Measurements from ENCODE around the gene ADAM12. TPM values are rescaled to one million over a fixed set of nuclear protein-coding genes. Genes with fewer than 3 reads are reported as not detected.

Gene ADAM12
- polyA plus RNA-seq, 1 experiment: 8.6 TPM

DNA sequence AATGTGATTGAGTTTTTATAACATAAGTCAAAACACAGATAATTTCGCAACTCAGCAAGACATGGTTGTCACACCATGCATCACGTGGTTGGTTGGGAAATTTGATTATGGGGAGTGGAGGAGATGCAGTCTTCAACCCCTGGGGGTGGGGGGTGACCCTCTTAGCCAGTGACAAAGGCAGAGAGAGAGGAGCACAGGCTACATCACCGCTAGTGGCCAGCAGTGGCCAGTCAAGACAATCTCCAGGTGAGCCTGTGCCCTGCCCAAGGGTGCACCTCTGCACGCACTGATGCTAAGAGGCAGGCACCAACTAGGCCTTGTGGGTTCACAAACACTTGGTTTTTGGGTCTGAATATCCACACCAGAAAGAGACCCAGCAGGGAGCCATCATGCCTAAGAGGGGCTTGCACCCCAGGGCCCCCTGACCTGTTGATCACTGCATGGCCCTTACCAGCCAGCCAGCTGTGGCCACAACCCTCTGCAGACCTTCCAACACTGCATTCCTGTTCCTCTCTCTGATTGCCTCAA, 247.5 kb downstream of the ADAM12 start:
- DNase-seq (ENCODE audit: low read depth): no peak
- CTCF ChIA-PET: no interaction called here
- TF ChIP-seq, protein P1, sequence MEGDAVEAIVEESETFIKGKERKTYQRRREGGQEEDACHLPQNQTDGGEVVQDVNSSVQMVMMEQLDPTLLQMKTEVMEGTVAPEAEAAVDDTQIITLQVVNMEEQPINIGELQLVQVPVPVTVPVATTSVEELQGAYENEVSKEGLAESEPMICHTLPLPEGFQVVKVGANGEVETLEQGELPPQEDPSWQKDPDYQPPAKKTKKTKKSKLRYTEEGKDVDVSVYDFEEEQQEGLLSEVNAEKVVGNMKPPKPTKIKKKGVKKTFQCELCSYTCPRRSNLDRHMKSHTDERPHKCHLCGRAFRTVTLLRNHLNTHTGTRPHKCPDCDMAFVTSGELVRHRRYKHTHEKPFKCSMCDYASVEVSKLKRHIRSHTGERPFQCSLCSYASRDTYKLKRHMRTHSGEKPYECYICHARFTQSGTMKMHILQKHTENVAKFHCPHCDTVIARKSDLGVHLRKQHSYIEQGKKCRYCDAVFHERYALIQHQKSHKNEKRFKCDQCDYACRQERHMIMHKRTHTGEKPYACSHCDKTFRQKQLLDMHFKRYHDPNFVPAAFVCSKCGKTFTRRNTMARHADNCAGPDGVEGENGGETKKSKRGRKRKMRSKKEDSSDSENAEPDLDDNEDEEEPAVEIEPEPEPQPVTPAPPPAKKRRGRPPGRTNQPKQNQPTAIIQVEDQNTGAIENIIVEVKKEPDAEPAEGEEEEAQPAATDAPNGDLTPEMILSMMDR (IDR thresholded peaks at IDR 0.05; ENCODE audit: insufficient read depth, low read depth, low read length): no peak
- POLR2A ChIA-PET: no interaction called here
- Histone ChIP-seq H3K36me3 (ENCODE audit: control insufficient read depth, insufficient read depth, low read length) (no peaks in the 10 kb centered on the region), H3K4me3 (ENCODE audit: low read depth, low read length) (no peak overlapping the region), H3K27me3 (ENCODE audit: control insufficient read depth, insufficient read depth, low read length) (no peaks in the 10 kb centered on the region)

DNA sequence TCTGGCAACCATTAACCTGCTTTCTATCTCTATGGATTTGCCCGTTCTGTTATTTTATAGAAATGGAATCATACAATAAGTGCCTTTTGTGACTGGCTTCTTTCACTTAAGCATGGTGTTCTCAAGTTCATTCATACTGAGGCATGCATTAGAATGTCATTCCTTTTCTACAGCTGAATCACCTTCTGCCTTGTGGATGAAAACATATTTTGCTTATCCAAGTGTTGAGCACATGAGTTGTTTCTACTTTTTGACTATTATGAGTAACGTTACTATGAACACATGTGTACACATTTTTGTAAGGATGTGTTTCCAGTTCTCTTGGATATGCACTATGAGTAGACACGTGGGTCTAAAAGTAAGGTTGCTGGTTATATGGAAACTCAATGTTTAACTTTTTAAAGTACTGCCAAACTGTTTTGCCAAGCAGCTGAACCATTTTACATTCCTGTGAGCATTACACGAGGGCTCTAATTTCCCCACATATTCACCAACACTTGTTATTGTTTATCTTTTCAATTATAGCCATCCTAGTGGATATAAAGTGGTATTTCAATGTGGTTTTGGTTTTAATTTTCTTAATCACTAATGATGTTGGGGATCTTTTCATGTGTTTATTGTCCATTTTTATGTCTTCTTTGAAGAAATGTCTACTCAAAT, 250.6 kb downstream of the ADAM12 start:
- Histone ChIP-seq H3K27me3 (ENCODE audit: control insufficient read depth, insufficient read depth, low read length) (no peaks in the 10 kb centered on the region), H3K36me3 (ENCODE audit: control insufficient read depth, insufficient read depth, low read length) (no peaks in the 10 kb centered on the region), H3K4me3 (ENCODE audit: low read depth, low read length) (no peak overlapping the region)
- ChIA-PET CTCF (interaction anchor here (0.8 to 1.4 kb wide), 2 partner anchors 16 to 369 kb away, joined by 3 read pairs; no protein-coding TSS in a partner anchor), POLR2A (no interaction called here)
- TF ChIP-seq, protein P1 (IDR thresholded peaks at IDR 0.05; ENCODE audit: insufficient read depth, low read depth, low read length): no peak
- peak; percentile 10 for DNase-seq (ENCODE audit: low read depth)

DNA sequence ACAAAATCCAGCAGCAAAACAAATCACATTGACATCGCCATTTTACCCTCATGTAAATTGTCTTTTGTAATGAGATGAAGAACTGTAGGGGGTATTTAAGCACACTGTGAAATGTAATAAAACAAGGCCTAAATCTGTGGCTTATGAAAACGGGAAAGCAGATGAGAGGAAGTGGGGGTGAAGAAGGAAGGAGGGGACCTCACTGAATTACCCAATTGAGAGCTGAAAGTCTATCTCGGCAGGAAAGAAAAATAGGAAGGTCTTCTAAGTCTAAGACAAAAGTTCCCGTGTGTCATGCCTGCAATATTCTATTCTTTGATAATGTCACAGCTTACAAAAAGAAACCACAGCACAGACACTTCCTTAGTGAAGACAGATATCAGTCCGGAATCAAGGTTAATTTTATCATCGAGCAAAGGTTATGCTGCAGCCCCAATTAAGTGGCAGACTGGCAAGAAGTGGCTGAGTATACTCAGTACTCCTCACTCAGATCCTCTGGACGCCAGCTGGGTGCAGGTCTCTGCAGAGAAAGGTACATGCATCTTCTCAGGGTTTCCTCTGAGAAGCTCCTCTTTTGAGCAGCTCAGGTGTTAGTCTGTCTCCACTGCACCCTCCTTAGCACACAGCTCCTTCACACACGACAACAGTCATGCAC, 252.2 kb downstream of the ADAM12 start:
- H3K36me3 ChIP-seq (ENCODE audit: control insufficient read depth, insufficient read depth, low read length): no peaks in the 10 kb centered on the region
- no peak overlapping the region for H3K4me3 ChIP-seq (ENCODE audit: low read depth, low read length)
- TF ChIP-seq, protein P1 (IDR thresholded peaks at IDR 0.05; ENCODE audit: insufficient read depth, low read depth, low read length): no peak
- no peak for DNase-seq (ENCODE audit: low read depth)
- H3K27me3 ChIP-seq (ENCODE audit: control insufficient read depth, insufficient read depth, low read length): no peaks in the 10 kb centered on the region
- ChIA-PET CTCF (interaction anchor here (0.9 to 3.2 kb wide), 3 partner anchors 8 to 251 kb away, joined by 3 to 8 read pairs (median 3); partner anchors contain the start of gene ADAM12), POLR2A (no interaction called here)

DNA sequence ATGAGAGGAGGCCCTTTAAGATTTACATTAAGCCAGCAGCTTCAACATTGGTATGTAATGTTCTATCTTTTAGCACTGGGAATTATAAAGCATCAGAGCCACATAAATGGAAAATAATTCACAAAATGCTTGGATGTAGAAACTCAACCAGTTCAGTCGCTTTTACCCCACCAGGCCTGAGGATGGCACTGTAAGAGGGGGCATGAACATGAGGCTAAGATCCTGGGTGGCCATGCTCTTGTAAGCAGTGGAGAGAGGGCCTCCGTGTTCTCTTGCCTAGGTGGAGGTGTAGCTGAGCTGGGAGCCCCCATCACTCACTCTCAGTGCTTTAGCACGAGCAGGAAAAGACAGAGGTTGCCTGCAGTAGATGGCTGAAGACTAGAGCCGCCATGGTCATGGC, 253.1 kb downstream of the ADAM12 start:
- Histone ChIP-seq H3K4me3 (ENCODE audit: low read depth, low read length) (no peak overlapping the region), H3K36me3 (ENCODE audit: control insufficient read depth, insufficient read depth, low read length) (no peaks in the 10 kb centered on the region), H3K27me3 (ENCODE audit: control insufficient read depth, insufficient read depth, low read length) (no peaks in the 10 kb centered on the region)
- TF ChIP-seq, protein P1 (IDR thresholded peaks at IDR 0.05; ENCODE audit: insufficient read depth, low read depth, low read length): peak; percentile 16; the same call in 1 of the 2 replicates
- POLR2A ChIA-PET: no interaction called here
- DNase-seq (ENCODE audit: low read depth): no peak
- CTCF ChIA-PET: interaction anchor here (3.2 kb wide), 1 partner anchor 252 kb away, joined by 8 read pairs; the partner anchor contains the start of gene ADAM12
